AG10803 (cell line): ENCODE measurements around the gene PTF1A.
"Not testable (repeated sequence)": the region's sequence is repeated elsewhere in the genome, so short reads cannot be mapped to it uniquely, and the experiment has no call there.

Experiments used
- DNase-seq: peaks from one replicate; pipeline ENCODE4 v3.0.0; 2010; ENCODE audit warnings: low read depth
- H3K4me3 ChIP-seq: 2 replicates; pipeline ENCODE4 v1.5.1; 2011; ENCODE audit warnings: mild to moderate bottlenecking, low read length, control low read depth
- TF ChIP-seq, protein P1 (sequence below): conservative IDR thresholded peaks from 2 replicates; pipeline ENCODE4 v1.5.1; 2011; ENCODE audit warnings: mild to moderate bottlenecking, low read length, control low read depth, inconsistent platforms

The PTF1A gene

DNA sequence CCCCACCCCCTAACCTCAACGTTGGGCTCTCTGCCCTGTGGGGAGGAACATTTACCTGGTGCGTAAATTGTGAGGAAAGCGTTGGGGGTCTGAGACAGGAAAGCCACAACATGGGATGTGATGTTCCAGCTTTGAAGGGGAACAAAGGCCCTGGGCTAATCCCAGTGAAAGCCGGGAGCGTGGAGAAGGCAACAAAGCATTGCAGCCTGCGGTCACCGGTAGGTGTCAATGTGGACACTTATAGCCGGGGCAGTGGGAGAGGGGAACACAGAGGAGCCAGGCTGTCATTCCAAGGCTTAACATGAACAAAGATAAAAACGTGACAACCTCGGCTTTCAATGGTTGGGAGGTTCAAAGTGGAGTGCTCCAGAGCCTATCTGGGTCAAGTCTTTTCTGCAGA lies 12.7 kb downstream of the PTF1A start:
- no peak overlapping the region for H3K4me3 ChIP-seq
- TF ChIP-seq, protein P1, sequence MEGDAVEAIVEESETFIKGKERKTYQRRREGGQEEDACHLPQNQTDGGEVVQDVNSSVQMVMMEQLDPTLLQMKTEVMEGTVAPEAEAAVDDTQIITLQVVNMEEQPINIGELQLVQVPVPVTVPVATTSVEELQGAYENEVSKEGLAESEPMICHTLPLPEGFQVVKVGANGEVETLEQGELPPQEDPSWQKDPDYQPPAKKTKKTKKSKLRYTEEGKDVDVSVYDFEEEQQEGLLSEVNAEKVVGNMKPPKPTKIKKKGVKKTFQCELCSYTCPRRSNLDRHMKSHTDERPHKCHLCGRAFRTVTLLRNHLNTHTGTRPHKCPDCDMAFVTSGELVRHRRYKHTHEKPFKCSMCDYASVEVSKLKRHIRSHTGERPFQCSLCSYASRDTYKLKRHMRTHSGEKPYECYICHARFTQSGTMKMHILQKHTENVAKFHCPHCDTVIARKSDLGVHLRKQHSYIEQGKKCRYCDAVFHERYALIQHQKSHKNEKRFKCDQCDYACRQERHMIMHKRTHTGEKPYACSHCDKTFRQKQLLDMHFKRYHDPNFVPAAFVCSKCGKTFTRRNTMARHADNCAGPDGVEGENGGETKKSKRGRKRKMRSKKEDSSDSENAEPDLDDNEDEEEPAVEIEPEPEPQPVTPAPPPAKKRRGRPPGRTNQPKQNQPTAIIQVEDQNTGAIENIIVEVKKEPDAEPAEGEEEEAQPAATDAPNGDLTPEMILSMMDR: no peak
- DNase-seq: no peak

DNA sequence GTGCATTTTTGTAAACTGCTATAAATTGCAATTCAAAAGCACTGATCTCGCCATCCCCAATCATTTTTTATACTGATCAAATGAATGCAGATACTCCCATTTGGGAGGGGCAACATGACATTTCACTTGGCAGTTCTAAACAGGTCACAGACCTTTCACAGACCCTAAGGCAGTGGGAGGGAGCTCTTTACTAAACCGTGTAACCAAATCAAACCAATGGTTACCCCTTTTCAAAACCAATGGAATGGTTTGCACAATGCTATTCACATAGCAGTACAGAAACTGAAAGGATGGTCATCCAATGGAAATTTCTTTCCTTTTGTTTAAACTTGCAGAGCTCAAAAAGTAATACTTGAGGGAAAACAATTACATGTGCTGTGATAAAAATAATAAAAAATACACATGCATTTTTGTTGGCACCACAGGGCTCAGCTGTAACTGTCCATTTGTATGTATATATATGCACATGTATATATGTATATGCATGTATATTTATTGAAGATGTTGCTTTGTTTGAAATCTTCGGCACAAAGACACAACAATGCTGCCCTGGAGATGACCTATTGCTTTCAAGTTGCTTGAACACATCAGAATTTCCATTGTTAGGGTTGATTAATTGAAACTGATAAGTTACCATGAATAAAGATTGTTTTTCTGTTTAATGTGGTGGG lies 14.0 kb downstream of the PTF1A start:
- no peak for DNase-seq
- no peak overlapping the region for H3K4me3 ChIP-seq
- TF ChIP-seq, protein P1: no peak

DNA sequence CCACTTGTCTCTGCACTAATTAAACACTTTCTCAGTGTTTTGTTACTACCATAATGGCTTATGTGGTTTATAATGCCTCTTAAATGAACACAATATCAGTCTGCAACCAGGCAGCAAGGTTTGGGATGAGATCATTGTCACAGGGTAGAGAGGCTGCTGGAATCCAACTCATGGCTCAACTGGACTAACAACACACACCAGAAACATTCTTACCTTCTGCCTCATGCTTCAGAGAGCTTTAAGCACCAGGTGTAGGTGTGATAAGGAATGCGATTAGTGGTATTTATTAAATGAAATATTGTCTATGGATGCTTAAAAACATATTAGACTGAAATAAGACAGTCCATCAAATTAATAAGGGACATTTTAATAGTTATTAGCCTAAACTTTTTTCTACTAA lies 25.4 kb downstream of the PTF1A start:
- no peak for DNase-seq
- TF ChIP-seq, protein P1: no peak

DNA sequence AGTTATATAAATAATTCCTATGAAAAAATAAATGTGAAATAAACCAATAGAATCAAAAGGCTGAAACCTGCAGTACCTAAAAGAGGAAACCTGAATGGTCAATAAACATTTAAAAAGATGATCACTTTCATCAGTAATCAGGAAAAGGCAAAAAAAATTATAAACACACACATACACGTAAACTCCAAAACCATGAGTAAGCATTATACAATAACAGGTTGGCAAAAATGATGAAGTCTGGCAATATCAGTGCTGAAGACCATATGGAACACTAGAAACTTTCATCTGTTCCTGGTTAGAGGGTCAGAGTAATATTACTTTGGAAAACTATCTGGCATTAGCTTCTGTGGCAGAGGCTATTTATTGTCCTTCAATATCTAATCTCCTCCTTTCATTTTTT lies 38.5 kb downstream of the PTF1A start:
- TF ChIP-seq, protein P1: no peak
- H3K4me3 ChIP-seq: no peak overlapping the region
- DNase-seq: no peak

More for the DNA sequence above, 25.4 kb downstream of the PTF1A start:
- H3K4me3 ChIP-seq: no peak overlapping the region

DNA sequence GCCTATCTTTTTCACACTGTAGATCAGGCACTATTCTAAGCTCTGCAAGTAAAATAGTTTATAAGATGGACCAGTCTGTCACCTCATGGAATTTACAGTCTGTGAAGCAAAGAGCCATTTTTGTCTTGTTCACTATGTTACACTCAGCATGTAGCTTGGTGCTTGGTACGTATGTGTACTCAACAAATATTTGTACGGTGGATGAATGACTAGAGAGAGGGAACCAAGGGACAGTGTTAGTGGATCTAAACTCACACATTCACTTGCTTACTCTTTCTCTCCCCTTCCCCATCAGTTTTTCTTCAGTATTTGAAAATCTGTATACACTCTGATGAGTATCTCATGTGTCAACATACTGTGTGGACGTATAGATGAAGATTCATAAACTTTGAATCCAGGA lies 45.9 kb downstream of the PTF1A start:
- TF ChIP-seq, protein P1: no peak
- no peak for DNase-seq
- no peak overlapping the region for H3K4me3 ChIP-seq

DNA sequence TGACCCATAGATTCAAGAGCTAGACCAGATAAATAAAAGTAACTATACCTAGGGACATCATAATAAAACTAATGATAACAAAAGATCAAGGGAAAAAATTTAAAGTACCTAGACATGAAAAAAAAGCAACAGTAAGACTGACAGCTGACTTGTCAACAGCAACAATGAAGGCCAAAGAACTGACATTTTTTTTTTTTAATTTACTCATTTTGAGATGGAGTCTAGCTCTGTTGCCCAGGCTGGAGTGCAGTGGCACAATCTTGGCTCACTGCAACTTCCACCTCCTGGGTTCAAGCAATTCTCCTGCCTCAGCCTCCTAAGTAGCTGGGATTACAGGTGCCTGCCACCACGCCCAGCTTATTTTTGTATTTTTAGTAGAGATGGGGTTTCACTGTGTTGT lies 49.7 kb downstream of the PTF1A start:
- not testable (repeated sequence) for H3K4me3 ChIP-seq, DNase-seq
